Measurements from ENCODE around the gene AMOTL1. TPM values are rescaled to one million over a fixed set of nuclear protein-coding genes. Genes with fewer than 3 reads are reported as not detected.

The AMOTL1 gene
- total RNA-seq, 2 donors from 2014 or later = 0.25 to 1.2 TPM

- DNase-seq (ENCODE audit: low spot score in 2 of 2) = no peak
- peak overlapping the region; percentile 45 to 72 for H3K27ac Mint-ChIP-seq
- peaks cover 5 to 15% of the 10 kb centered on the region in 2 donors for H3K36me3 Mint-ChIP-seq
- peaks cover 5 to 19% of the 10 kb centered on the region in 2 donors for H3K9me3 Mint-ChIP-seq
- ATAC-seq = peak in 1 of 2 donors; percentile 44
These were observed 156.5 kb downstream of the AMOTL1 start for GRCh38 chr11:94924612-94925011.

- Mint-ChIP-seq H3K27ac (peak overlapping the region in 1 of 2 donors; percentile 72), H3K9me3 (peaks cover 5 to 19% of the 10 kb centered on the region in 2 donors), H3K36me3 (peaks cover 5 to 15% of the 10 kb centered on the region in 2 donors)
- ATAC-seq = peak in 1 of 2 donors; percentile 41
- DNase-seq (ENCODE audit: low spot score in 2 of 2) = no peak
These were observed 157.5 kb downstream of the AMOTL1 start for GRCh38 chr11:94925422-94926270.

GRCh38 chr11:94926271-94926625 lies 158.1 kb downstream of the AMOTL1 start:
- DNase-seq (ENCODE audit: low spot score in 2 of 2) = no peak
- Mint-ChIP-seq H3K27ac (peak overlapping the region in 1 of 2 donors; percentile 72), H3K36me3 (peaks cover 5 to 15% of the 10 kb centered on the region in 2 donors), H3K9me3 (peaks cover 5 to 19% of the 10 kb centered on the region in 2 donors)
- ATAC-seq = no peak

Other genes with a start within 250 kb of the AMOTL1 start
- 1 to 10 TPM; 2.7 to 5.4 TPM for gene FUT4, start 224.4 kb upstream of the AMOTL1 start, total RNA-seq
- under 1 TPM; 0.16 to 0.35 TPM for gene PIWIL4, start 201.0 kb upstream of the AMOTL1 start, total RNA-seq
- gene CWC15, start 205.2 kb downstream of the AMOTL1 start, total RNA-seq = 10 to 100 TPM; 83.0 to 85.9 TPM
- gene KDM4D, start 205.4 kb downstream of the AMOTL1 start, total RNA-seq = 1 to 10 TPM; 1.3 to 2.0 TPM